Left lung (tissue), 10 donors: Measurements from ENCODE around the gene TNIK. TPM values are rescaled to one million over a fixed set of nuclear protein-coding genes. Genes with fewer than 3 reads are reported as not detected.
A peak's percentile ranks its signal among the peaks of the same experiment; 100 is the strongest.

Experiments
- ATAC-seq: fragments of 200-7000 bp; cut with Tn5 transposase; one replicate; pipeline ENCODE4 v1.9.1; 2020; ENCODE audit warnings: moderate library complexity
- DNase-seq, 4 donors: peaks; one replicate each; pipeline ENCODE4 v3.0.0-alpha.2; 2013 to 2020
- H3K27ac ChIP-seq, 2 donors: fragments of 200-600 bp; sonication (generic) in 1 of 2; one replicate each; pipeline versions ENCODE4 v1.5.0 to v1.8.0; 2020 to 2021
- H3K27me3 ChIP-seq, 2 donors: fragments of 200-600 bp; sonication (generic) in 1 of 2; one replicate each; pipeline versions ENCODE4 v1.5.0 to v1.8.0; 2020 to 2021
- H3K36me3 ChIP-seq, 2 donors: fragments of 200-600 bp; sonication (generic) in 1 of 2; one replicate each; pipeline versions ENCODE4 v1.5.0 to v1.8.0; 2020 to 2021
- H3K4me1 ChIP-seq, 2 donors: fragments of 200-600 bp; one replicate each; pipeline ENCODE4 v1.8.0; 2021
- H3K4me3 ChIP-seq, 2 donors: fragments of 200-600 bp; sonication (generic) in 1 of 2; one replicate each; pipeline versions ENCODE4 v1.5.0 to v1.8.0; 2020 to 2021; ENCODE audit warnings: mild to moderate bottlenecking in 1 of 2
- H3K9me3 ChIP-seq, 2 donors: fragments of 200-600 bp; sonication (generic) in 1 of 2; one replicate each; pipeline versions ENCODE4 v1.5.0 to v1.8.0; 2020 to 2021
- intact Hi-C, 2 donors: fragments of 100-400 bp; cut with DNase I; formaldehyde crosslinking; loops; one replicate each; pipeline versions ENCODE4 v1.11.2 to v1.14.2; 2022
- polyA plus RNA-seq, 6 donors: library from polyadenylated mRNA; unstranded; fragments of 120-200 nt; gene quantifications; one replicate each; pipeline ENCODE4 v1.2.1, GENCODE V29; 2013; ENCODE audit not compliant: insufficient read length in 6 of 6
- total RNA-seq, 2 donors: library from RNA; stranded (reverse); fragmentation: NEBNext Ultra II Directional; extraction: Animal tissue kit (Norgen Biotek cat#: 25700); gene quantifications; one replicate each; pipeline ENCODE4 v1.2.1, GENCODE V29; 2021
- TF ChIP-seq, protein P1 (sequence below), 2 donors: fragments of 200-600 bp; sonication (generic) in 1 of 2; IDR thresholded peaks; one replicate each; pipeline versions ENCODE4 v1.5.0 to v1.8.0; 2021; ENCODE audit warnings: antibody characterized with exemption in 2 of 2
- donor health status: DM: no; HTN: yes; CAD: no.
- donor health status: DM: no; HTN: no; CAD: no.

Gene TNIK
- total and polyA plus RNA-seq, 8 donors: 14.8 to 42.0 (median 17.4) TPM

DNA sequence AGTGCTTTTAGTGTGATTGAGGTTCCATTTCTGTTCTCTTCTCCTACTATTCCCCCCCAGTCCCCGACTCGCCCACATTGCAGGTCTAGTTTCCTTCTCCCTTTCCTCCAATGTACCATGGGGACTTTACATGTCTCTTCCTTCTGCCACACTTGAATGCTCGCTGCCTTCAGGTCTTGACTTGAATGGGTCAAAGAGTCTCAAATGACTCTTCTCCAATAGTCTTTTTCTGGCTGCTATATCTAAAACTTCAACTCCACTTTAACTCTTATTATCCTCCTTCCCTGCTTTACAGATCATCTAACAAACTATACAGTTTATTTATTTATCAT is 219.7 kb downstream of the TNIK start:
- ATAC-seq (no peak), DNase-seq (no peak)
- Histone ChIP-seq H3K9me3 (no peaks in the 10 kb centered on the region), H3K4me3 (no peak overlapping the region), H3K36me3 (no peaks in the 10 kb centered on the region), H3K4me1 (no peaks in the 10 kb centered on the region), H3K27me3 (no peaks in the 10 kb centered on the region), H3K27ac (no peak overlapping the region)
- intact Hi-C loops: no loop called here
- TF ChIP-seq, protein P1, sequence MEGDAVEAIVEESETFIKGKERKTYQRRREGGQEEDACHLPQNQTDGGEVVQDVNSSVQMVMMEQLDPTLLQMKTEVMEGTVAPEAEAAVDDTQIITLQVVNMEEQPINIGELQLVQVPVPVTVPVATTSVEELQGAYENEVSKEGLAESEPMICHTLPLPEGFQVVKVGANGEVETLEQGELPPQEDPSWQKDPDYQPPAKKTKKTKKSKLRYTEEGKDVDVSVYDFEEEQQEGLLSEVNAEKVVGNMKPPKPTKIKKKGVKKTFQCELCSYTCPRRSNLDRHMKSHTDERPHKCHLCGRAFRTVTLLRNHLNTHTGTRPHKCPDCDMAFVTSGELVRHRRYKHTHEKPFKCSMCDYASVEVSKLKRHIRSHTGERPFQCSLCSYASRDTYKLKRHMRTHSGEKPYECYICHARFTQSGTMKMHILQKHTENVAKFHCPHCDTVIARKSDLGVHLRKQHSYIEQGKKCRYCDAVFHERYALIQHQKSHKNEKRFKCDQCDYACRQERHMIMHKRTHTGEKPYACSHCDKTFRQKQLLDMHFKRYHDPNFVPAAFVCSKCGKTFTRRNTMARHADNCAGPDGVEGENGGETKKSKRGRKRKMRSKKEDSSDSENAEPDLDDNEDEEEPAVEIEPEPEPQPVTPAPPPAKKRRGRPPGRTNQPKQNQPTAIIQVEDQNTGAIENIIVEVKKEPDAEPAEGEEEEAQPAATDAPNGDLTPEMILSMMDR (IDR thresholded peaks at IDR 0.05): no peak

DNA sequence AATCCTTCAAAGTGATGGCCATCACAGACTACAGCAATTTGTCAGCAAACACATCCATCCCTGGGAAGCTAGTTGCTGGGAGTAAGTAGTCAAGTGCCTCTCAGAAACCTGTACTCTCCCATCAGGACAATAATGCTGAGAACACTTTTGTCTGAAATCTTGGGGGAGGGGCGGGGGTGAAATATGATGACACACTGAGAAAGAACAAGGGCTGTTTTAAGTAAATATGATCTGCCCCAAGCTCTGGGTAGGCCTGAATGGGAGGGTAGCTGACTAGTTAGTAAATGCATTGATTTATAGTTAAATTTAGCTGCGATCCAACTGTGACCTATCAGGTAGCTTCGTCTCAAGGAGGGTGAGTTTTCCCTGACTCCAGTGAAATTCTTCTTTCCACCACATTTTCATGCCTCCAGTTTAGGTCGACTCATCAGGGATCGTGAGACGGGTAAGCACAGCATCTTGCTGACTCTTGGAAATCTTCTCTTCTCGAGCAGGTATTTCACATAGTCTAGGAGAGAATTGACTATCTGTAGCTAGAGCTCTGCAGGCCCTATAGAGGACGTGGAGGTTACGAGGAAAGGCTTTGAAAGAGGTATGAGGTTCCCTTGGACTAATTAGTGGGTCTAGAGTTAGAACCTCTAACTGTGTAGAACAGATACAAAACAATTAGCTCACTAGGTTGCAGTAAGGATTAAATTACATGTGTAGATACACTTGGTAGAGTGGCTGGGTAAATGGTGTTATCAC is 220.3 kb downstream of the TNIK start:
- no peak overlapping the region for H3K27ac ChIP-seq
- H3K4me1 ChIP-seq: no peaks in the 10 kb centered on the region
- no peaks in the 10 kb centered on the region for H3K9me3 ChIP-seq
- H3K36me3 ChIP-seq: no peaks in the 10 kb centered on the region
- H3K27me3 ChIP-seq: no peaks in the 10 kb centered on the region
- intact Hi-C loops: no loop called here
- DNase-seq (no peak), ATAC-seq (no peak)
- H3K4me3 ChIP-seq: no peak overlapping the region
- TF ChIP-seq, protein P1 (IDR thresholded peaks at IDR 0.05): no peak

DNA sequence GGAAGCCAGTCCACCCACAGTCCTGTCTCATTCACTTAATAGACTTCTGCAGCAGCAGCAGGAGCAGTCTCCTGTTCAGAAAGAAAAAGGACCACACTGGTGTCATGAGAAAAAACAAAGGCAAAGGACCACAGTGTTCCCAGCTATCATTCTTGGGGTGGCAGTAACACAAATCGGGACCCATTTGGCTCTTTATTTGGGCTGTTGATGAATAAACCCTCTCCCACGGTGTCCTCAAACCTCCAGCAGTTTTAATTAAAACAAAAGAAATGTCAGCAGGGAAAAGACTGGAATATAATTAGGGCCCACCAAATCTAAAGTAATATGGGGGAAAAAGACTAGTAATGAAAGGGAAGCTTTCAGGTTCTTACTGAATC is 223.2 kb downstream of the TNIK start:
- DNase-seq (no peak), ATAC-seq (no peak)
- TF ChIP-seq, protein P1 (IDR thresholded peaks at IDR 0.05): no peak
- no peaks in the 10 kb centered on the region for H3K27me3 ChIP-seq
- H3K27ac ChIP-seq: no peak overlapping the region
- H3K4me1 ChIP-seq: no peaks in the 10 kb centered on the region
- H3K36me3 ChIP-seq: no peaks in the 10 kb centered on the region
- H3K9me3 ChIP-seq: no peaks in the 10 kb centered on the region
- intact Hi-C loops: no loop called here
- H3K4me3 ChIP-seq: no peak overlapping the region

DNA sequence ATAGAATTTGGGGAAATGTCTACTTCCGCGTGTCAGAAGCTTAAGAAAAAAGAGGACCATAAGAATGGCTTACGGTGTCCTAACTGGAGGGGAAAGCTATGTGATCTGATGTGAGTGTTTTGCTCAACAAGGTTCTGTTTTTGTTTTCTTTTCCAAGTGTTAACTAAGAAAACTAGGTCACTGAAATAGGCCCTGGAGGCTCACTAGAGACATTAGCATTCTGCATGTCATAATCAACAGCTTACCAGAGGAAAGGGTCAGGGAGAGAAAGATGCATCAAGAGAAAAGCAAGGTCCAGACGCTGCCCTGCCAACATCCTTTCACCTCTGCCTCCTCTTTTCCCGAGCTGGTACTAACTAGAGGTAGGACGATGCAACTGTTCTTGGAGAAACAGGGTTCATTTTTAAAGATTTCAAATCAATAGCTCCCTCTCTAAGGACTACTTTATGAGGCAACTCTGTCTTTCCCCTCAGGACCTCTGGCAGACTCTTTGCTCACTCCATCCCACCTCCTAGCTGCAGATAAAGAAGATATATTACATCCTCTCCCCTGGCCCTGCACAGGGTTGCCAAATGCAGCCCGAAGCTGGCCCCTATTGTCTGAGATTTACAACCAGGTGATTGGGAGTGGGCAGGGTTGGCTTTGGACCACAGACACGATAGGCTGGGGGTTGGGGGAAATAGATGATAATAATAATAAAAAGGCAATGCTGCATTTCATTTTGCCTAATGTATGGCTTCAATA is 223.8 kb downstream of the TNIK start:
- DNase-seq (no peak), ATAC-seq (no peak)
- TF ChIP-seq, protein P1 (IDR thresholded peaks at IDR 0.05): no peak
- intact Hi-C loops: no loop called here
- Histone ChIP-seq H3K27ac (no peak overlapping the region), H3K9me3 (no peaks in the 10 kb centered on the region), H3K4me1 (no peaks in the 10 kb centered on the region), H3K36me3 (no peaks in the 10 kb centered on the region), H3K4me3 (no peak overlapping the region), H3K27me3 (no peaks in the 10 kb centered on the region)

DNA sequence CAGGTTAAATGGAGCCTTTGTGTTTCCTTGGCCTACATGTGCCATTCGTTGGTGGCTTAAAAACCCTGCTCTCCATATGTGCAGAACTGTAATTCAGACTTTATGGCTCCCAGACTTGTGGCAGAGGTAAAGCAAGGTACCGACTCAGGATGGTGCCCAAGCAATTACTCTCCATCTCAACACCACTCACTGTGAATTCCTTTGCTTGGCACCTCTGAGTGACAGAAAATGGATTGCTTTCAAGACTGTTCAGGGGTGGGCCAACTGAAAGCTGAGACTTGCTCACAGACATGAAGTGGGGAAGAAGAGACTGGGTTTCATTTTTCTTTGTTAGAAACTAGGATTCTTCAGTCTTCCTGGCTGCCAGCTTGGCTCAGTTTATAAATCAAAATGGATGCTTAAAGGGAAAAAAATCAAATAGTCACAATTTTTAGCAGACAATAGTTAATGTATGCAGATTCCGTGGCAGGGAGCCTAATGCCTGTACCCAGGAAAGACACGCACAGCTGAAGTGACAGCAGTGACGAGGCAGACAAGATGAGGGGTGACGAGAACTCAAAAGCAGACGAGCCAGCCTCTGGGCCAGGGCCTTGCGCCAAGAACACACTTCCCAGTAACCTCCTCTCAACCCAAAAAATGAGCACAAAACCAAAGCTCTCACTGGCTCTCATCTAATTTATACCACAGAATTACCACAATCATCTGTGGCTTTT is 225.8 kb downstream of the TNIK start:
- Histone ChIP-seq H3K27ac (no peak overlapping the region), H3K4me3 (no peak overlapping the region), H3K27me3 (no peaks in the 10 kb centered on the region), H3K9me3 (no peaks in the 10 kb centered on the region), H3K36me3 (no peaks in the 10 kb centered on the region), H3K4me1 (no peaks in the 10 kb centered on the region)
- DNase-seq (peak in 1 of 4 donors; percentile 26), ATAC-seq (no peak)
- intact Hi-C loops: no loop called here
- TF ChIP-seq, protein P1 (IDR thresholded peaks at IDR 0.05): no peak
